ENCODE data around the gene BRK1.

The BRK1 gene

DNA sequence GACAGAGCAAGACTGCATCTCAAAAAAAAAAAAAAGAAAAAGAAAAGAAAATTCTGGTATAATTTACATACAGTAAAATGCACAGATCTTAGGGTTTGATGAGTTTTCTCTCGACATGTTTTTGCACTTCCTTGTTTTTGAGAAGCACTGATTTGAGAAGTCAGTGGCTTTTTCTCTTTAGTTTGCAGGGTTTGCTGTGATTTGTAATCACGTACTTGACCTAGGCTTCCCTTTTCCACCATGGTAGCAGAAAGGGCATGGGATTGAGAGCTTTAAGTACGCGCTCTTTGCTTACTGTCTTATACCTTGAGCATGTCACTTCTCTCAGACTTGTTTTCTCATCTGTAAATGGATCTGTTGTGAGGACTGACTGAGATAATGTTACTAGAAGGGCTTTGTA lies 30.2 kb downstream of the BRK1 start:
- Histone ChIP-seq H3K4me1 (ENCODE audit: low read depth, poor library complexity, severe bottlenecking) (peaks cover 5% of the 10 kb centered on the region), H3K27me3 (ENCODE audit: insufficient read depth, low read depth) (no peaks in the 10 kb centered on the region), H3K4me3 (IDR thresholded peaks at IDR 0.05; ENCODE audit: insufficient read depth, low read depth, low read length) (no peak overlapping the region), H4K20me1 (ENCODE audit: insufficient read depth) (no peaks in the 10 kb centered on the region), H3K9ac (no peak overlapping the region), H3K4me2 (no peak overlapping the region), H3K79me2 (ENCODE audit: insufficient read depth, low read depth) (peaks cover 28% of the 10 kb centered on the region), H2AFZ (ENCODE audit: low read depth) (no peak overlapping the region), H3K27ac (no peak overlapping the region), H3K36me3 (ENCODE audit: insufficient read depth) (no peaks in the 10 kb centered on the region)
- no peak for TF ChIP-seq CTCF (conservative IDR thresholded peaks at IDR 0.05; ENCODE audit: low read depth, low read length)

GRCh38 chr3:10149226-10149625 lies 33.8 kb downstream of the BRK1 start:
- Histone ChIP-seq H2AFZ (ENCODE audit: low read depth) (no peak overlapping the region), H3K4me3 (IDR thresholded peaks at IDR 0.05; ENCODE audit: insufficient read depth, low read depth, low read length) (no peak overlapping the region), H4K20me1 (ENCODE audit: insufficient read depth) (no peaks in the 10 kb centered on the region), H3K79me2 (ENCODE audit: insufficient read depth, low read depth) (peaks cover 9% of the 10 kb centered on the region; the same call in 1 of the 2 replicates), H3K4me1 (ENCODE audit: low read depth, poor library complexity, severe bottlenecking) (no peaks in the 10 kb centered on the region), H3K27ac (no peak overlapping the region), H3K36me3 (ENCODE audit: insufficient read depth) (no peaks in the 10 kb centered on the region), H3K9ac (no peak overlapping the region), H3K4me2 (no peak overlapping the region), H3K27me3 (ENCODE audit: insufficient read depth, low read depth) (no peaks in the 10 kb centered on the region)
- no peak for TF ChIP-seq CTCF (conservative IDR thresholded peaks at IDR 0.05; ENCODE audit: low read depth, low read length)

GRCh38 chr3:10150987-10151386 lies 35.5 kb downstream of the BRK1 start:
- TF ChIP-seq CTCF (conservative IDR thresholded peaks at IDR 0.05; ENCODE audit: low read depth, low read length), result no peak
- Histone ChIP-seq H3K4me1 (ENCODE audit: low read depth, poor library complexity, severe bottlenecking) (no peaks in the 10 kb centered on the region), H4K20me1 (ENCODE audit: insufficient read depth) (no peaks in the 10 kb centered on the region), H3K36me3 (ENCODE audit: insufficient read depth) (no peaks in the 10 kb centered on the region), H3K9ac (no peak overlapping the region), H2AFZ (ENCODE audit: low read depth) (no peak overlapping the region), H3K4me3 (IDR thresholded peaks at IDR 0.05; ENCODE audit: insufficient read depth, low read depth, low read length) (no peak overlapping the region), H3K4me2 (no peak overlapping the region), H3K27me3 (ENCODE audit: insufficient read depth, low read depth) (no peaks in the 10 kb centered on the region), H3K79me2 (ENCODE audit: insufficient read depth, low read depth) (peaks cover 6% of the 10 kb centered on the region; the same call in 1 of the 2 replicates), H3K27ac (no peak overlapping the region)

GRCh38 chr3:10154335-10155122 lies 39.1 kb downstream of the BRK1 start:
- Histone ChIP-seq H3K79me2 (ENCODE audit: insufficient read depth, low read depth) (no peaks in the 10 kb centered on the region), H3K4me1 (ENCODE audit: low read depth, poor library complexity, severe bottlenecking) (no peaks in the 10 kb centered on the region), H2AFZ (ENCODE audit: low read depth) (no peak overlapping the region), H3K4me2 (no peak overlapping the region), H3K4me3 (IDR thresholded peaks at IDR 0.05; ENCODE audit: insufficient read depth, low read depth, low read length) (no peak overlapping the region), H3K27me3 (ENCODE audit: insufficient read depth, low read depth) (no peaks in the 10 kb centered on the region), H3K27ac (no peak overlapping the region), H3K36me3 (ENCODE audit: insufficient read depth) (no peaks in the 10 kb centered on the region), H3K9ac (no peak overlapping the region), H4K20me1 (ENCODE audit: insufficient read depth) (no peaks in the 10 kb centered on the region)
- TF ChIP-seq CTCF (conservative IDR thresholded peaks at IDR 0.05; ENCODE audit: low read depth, low read length), result no peak

Data from KMS-11 (cell line).